GM18873 (cell line): Measurements from ENCODE around the gene CYSRT1.

Experiments
- ATAC-seq: cut with Tn5 transposase; IDR thresholded peaks from one replicate; pipeline ENCODE4 v1.9.1; 2021; ENCODE audit warnings: mild to moderate bottlenecking, moderate library complexity, moderate number of reproducible peaks; ENCODE audit not compliant: unreplicated experiment, low FRiP score

CYSRT1 gene

GRCh38 chr9:137222190-137223077, 2.5 kb upstream of the CYSRT1 start, which contains the start of gene RNF208:
TSS of gene RNF208 (minus strand) at chr9:137222240. CDS start at chr9:137221212, 1,028 bp downstream.
- ATAC-seq = peak; percentile 2

GRCh38 chr9:137223078-137223970, 1.6 kb upstream of the CYSRT1 start:
- ATAC-seq = peak; percentile 64

DNA sequence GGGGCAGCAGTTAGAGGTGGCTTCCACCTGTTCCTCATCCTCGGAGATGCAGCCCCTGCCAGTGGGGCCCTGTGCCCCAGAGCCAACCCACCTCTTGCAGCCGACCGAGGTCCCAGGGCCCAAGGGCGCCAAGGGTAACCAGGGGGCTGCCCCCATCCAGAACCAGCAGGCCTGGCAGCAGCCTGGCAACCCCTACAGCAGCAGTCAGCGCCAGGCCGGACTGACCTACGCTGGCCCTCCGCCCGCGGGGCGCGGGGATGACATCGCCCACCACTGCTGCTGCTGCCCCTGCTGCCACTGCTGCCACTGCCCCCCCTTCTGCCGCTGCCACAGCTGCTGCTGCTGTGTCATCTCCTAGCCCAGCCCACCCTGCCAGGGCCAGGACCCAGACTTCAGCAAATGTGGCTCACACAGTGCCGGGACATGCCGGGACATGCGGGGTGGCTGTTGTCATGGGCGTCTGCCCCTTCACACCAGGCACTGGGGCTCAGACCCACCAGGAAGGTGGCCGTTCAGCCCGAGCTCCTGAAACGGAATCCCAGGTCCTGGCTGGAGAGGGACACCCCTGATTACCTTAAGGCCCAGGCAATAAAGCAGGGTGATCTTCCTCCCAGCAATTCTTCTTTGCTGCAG, 841 bp downstream of the CYSRT1 start:
- ATAC-seq = no peak

- no peak for ATAC-seq
Measured at GRCh38 chr9:137226338-137227053, 1.5 kb downstream of the CYSRT1 start.

GRCh38 chr9:137227054-137227852, 2.3 kb downstream of the CYSRT1 start, which contains the start of gene RNF224:
TSS of gene RNF224 (plus strand) at chr9:137227502. CDS start at chr9:137228336, 834 bp downstream.
- no peak for ATAC-seq

DNA sequence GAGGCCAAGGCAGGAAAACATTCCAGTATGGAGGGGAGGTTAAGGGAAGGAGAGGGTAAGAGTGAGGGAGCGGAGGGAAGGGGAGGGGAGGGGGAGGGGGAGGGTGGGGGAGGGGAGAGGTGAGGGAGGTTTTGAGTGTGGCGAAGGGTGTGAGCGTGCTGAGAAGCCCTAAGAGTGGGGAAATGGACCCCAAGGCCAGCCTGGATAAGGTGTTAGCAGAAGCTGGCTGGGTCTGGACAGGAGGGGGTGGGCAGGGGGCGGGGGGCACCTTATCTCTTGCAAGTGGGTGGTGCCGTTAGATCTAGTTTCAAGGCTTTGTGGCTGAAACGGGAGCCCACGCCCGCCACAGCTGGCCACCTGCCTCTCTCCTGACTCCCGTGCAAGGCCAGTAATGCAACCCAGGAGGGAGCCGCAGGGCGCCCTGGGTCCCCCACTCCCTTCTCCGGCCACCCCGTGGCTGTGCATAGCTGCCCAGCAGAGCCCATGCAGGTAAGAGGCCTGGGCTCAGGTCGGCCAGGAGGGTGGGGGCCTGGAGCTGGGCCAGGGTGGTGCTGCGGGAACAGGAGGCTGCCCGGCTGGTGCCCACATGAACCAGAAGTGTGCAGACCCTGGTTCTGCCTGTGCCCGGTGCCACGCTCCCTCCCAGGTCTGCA, 3.0 kb downstream of the CYSRT1 start:
- no peak for ATAC-seq

GRCh38 chr9:137228506-137228967, 3.6 kb downstream of the CYSRT1 start:
- no peak for ATAC-seq

- ATAC-seq = no peak
Measured at GRCh38 chr9:137228968-137229896, 4.3 kb downstream of the CYSRT1 start.

GRCh38 chr9:137229903-137230704, 5.1 kb downstream of the CYSRT1 start:
- no peak for ATAC-seq

GRCh38 chr9:137230705-137231371, 5.9 kb downstream of the CYSRT1 start, which contains the start of gene SLC34A3:
TSS of gene SLC34A3 (plus strand) at chr9:137230901. CDS start at chr9:137231703, 802 bp downstream.
- ATAC-seq = no peak

- no peak for ATAC-seq
Measured at GRCh38 chr9:137231372-137232039, 6.5 kb downstream of the CYSRT1 start.

- ATAC-seq = no peak
Measured at GRCh38 chr9:137232101-137232500, 7.1 kb downstream of the CYSRT1 start.

GRCh38 chr9:137232510-137232909, 7.5 kb downstream of the CYSRT1 start:
- ATAC-seq = no peak

DNA sequence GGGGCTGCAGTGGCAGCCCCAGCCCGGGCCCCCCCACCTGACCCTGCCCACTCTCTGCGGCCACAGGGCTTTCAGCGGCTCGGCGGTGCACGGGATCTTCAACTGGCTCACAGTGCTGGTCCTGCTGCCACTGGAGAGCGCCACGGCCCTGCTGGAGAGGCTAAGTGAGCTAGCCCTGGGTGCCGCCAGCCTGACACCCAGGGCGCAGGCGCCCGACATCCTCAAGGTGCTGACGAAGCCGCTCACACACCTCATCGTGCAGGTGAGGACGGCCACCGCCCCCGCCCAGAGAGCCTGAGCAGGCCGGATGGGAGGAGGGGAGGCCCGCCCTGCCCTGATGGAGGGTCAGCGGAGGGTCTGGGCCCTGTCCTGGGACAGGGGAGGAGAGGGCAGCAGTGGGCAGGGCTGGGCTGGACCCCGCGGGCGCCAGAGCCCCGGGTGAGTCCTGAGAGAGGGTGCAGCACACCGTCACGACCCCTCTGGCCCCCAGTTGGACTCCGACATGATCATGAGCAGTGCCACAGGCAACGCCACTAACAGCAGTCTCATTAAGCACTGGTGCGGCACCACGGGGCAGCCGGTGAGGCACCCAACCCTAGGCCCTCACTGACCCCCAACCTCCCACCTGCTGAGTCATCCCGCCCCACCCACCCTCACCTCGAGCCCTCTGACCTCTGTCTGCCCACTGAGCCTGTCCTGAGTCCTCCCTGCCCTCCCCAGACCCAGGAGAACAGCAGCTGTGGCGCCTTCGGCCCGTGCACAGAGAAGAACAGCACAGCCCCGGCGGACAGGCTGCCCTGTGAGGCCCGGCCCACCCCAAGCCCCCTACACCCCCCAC, 8.4 kb downstream of the CYSRT1 start:
- ATAC-seq = no peak
